C4-2B (cell line): ENCODE measurements around the gene METTL1.

Source experiments
- ZFX ChIP-seq: fragments of 450-650 bp; IDR thresholded peaks from 2 replicates; pipeline ENCODE4 v1.6.1; 2017
- TF ChIP-seq, protein P1 (sequence below): fragments of 450-650 bp; conservative IDR thresholded peaks from 2 replicates; pipeline ENCODE4 v1.5.1; 2017; ENCODE audit warnings: mild to moderate bottlenecking

DNA sequence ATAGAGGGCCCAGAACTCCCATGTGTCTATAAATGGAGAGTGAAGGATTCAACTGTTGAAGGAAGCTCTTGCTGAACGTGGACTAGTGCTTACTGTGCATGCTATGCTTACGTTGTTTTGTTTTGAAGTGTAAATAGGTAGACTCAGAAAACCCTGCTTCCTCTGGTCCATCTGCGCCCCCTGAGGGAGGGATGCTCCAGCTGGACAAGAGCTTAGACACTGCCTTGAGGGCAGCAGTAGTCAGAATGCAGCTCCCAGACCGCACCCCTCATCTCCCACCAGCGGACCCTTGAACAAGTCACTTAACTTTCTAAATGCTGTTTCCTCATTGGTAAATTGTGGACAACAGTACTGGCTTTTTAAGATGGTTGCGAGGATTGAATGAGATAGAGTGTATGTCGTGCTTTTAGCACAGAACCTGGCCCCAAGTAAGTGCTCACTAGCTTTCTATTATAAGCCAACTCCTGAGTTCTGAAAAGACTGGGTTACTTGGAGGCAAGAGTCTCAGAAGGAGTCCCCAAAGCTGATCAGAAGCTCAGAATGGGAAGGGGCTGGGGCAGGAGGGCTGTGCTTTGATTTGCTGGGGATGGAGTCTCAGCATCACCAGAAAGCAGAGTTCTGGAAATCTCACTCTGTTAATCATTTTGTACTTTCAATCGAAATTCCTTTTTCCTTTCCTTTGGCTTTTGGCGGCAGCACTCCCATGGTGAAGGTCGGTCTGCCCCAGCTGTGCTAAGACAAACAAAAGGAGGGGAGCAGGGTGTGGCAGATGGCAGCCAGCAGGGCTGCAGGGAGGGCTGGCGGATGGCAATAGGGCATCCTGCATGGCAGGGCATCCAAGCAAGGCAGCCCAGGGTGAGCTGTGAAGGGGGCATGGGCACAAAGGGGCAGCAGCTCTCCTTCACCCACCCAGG, 48.9 kb downstream of the METTL1 start:
- TF ChIP-seq, protein P1, sequence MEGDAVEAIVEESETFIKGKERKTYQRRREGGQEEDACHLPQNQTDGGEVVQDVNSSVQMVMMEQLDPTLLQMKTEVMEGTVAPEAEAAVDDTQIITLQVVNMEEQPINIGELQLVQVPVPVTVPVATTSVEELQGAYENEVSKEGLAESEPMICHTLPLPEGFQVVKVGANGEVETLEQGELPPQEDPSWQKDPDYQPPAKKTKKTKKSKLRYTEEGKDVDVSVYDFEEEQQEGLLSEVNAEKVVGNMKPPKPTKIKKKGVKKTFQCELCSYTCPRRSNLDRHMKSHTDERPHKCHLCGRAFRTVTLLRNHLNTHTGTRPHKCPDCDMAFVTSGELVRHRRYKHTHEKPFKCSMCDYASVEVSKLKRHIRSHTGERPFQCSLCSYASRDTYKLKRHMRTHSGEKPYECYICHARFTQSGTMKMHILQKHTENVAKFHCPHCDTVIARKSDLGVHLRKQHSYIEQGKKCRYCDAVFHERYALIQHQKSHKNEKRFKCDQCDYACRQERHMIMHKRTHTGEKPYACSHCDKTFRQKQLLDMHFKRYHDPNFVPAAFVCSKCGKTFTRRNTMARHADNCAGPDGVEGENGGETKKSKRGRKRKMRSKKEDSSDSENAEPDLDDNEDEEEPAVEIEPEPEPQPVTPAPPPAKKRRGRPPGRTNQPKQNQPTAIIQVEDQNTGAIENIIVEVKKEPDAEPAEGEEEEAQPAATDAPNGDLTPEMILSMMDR = no peak
- no peak for TF ChIP-seq ZFX
